ENCODE data around the gene SLC22A23. TPM values are rescaled to one million over a fixed set of nuclear protein-coding genes. Genes with fewer than 3 reads are reported as not detected.

SLC22A23 gene
- polyA plus RNA-seq, 12 donors: 2.3 to 26.1 (median 4.1) TPM; not detected in 1

DNA sequence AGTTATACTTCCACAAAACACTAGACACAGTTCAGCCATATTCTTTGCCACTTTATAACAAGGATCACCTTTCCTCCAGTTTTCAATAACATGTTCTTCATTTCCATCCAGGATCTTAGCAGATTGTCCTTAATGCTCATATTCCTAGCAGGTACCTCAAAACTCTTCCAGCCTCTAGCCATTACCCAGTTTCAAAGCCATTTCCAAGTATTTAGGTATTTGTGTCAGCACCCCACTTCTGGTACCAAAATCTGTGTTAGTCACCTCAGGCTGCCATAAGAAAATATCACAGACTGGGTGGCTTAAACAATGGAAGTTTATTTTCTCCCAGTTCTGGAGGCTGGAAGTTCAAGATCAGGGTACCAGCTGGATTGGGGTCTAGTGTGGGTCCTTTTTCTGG, 23.2 kb upstream of the SLC22A23 start:
- no peak for DNase-seq

DNA sequence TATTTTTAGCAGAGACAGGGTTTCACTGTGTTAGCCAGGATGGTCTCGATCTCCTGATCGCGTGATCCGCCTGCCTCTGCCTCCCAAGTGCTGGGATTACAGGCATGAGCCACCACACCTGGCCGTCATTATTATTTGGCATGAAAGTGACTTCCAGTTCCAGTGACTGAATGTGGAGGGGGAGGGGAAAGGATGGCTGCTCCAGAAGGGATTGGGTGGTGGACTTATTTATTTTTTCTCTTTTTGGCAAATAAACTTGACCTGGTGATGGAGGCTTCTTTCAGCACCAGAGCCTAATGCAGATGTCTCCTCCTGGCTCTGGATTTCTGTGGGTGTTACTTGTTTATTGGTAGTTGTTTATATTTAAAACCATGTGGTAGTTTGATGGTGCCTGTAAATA, 16.9 kb upstream of the SLC22A23 start:
- DNase-seq: no peak

DNA sequence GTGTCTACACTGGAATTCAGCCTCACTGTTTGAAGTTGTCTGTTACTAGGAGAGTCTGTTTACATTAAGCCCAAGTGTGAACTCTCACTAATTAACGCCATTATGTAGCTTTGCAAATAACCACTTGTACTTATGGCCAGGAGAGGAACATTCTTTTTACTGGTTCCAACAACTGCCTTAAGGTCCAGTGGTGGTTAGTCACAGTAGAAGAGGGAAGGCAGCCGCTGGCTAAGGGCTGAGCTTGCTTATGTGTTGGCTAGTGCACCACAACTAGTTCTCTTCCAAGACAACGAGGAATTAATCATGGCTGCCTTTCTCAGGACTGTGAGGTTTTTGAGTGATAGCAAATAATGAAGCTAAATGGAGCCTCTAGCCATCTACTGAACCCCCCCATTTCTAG, 14.9 kb upstream of the SLC22A23 start:
- no peak for DNase-seq

DNA sequence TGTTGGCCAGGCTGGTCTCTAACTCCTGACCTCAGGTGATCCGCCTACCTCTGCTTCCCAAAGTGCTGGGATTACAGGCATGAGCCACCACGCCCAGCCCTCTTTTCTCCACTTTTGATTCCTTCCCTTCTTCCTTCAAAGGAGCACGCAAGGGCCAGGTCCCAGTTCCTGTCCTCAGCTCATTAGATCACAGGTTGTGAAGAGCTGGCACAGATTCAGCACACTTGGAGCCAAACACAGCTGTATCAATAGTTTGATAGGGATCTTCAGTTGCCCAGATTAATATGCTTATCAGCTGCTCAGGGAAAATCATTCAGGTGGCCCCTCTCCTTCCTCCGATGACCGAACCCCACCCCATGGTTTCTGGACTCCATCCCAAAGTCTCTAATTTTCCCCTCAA, 14.4 kb upstream of the SLC22A23 start:
- DNase-seq: no peak

DNA sequence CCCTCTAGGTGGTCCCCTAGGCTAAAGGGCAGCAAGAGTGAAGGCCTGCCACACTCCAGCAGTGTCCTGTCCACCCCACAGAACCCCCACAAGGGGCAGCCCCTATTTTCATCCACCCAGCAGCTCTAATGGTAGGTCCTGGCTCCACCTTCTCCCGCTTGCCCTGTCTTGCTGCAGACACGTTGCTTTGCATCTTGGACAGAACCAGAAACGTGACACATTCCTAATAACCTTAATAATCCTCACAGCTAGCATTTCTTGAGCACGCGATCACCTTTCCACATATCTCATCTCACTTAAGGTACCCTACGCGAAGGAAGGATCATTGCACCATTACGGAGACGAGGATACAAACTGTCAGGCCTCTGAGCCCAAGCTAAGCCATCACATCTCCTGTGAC, 11.7 kb upstream of the SLC22A23 start:
- no peak for DNase-seq

DNA sequence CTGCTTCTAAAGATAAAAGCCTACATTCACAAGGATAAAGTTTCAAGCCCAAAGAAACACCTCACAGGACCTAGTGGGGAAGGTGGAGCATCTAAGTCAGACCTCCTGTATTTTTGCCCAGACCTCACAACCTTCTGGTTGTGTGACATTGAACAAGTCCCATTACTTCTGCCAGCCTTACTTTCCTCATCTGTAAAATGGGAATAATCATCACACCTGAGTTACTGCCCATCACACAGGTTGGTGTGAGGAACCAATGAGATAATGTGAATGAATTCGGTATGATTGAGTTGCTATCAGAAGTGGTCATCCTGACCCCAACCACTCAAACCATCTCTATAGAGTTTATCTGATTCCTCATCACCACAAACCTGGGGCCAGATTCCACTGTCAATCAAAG, 11.1 kb upstream of the SLC22A23 start:
- no peak for DNase-seq

DNA sequence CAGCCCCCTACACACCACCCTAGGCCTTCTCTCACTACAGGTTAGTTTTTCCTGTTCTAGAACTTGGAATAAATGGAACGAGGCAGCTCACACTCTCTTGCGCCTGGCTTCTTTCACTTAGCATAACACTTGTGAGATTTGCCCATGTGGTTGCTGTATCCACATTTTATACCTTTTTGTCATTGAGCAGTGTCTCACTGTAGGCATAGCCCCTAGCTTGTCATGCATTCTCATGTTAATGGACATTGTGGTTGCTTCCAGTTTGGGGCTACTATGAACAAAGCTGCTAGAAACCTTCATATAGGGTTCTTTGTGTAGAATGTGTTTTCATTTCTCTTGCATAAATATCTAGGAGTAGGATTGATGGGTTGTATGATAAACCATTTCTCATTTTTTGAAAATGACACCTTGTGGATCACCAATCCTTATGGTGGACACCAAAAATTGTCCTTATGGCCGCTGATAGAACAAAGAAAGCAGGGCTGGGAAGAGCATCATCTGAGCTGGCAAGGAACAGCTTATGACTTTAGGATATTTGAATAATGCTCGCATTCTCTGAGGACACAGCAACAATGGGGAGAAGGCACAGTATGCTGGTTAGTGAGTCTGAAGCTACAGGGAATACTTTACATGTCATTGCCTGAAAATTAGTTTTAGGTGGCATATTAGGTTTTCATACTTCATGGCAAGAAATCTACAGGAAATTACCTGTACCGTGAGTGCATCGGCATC, 9.8 kb upstream of the SLC22A23 start:
- no peak for DNase-seq

DNA sequence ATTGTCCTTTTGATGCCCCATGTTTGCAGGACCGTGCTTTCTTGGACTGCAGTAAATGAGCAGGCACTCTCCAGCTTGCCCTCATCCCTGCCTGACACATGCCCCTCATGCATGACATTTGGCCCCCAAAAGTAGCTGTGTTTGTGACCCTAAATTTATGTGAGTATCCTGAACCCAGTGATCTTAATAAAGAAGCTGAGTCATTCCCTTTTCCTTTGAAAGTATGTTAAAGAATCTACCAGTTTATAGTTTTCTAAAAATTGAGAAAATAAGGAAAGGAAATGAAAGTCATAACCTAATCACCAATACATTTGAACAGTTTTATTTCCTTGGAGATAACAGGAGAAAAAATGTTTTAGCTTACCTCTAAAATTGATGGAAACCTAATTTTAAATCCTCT, 3.4 kb upstream of the SLC22A23 start:
- no peak for DNase-seq

DNA sequence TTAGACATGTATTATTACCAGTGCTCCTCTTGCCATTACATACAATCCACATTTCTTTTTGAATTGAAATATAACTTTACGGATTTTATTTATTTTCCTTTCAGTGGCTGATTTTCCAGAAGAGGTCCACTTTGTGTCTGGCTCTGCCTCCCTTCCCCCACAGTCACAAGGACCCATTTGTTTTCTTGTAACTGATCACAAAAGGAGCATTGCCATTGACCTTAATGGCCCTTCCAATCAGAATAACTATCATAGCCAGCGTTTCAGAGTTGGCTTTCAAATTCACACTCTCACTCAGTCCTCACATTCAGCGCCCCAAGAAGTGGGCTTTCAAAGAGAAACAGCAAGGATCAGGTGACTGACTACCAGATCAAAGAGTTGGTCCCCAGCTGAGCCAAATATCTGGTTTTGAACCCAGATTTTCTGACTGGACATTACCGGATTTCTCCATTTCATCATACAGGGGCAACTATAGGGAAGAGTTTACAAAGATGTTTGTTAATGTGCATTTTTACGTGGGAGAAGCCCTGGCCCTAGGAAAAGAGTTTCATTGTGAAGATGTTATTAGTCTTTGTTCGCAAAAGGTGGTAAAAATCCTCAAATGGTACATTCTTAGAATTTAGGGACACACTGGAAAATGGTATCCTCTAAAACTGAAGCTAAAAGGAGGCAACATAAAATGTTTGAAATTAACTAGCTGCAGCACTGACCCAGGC, 2.0 kb upstream of the SLC22A23 start:
- DNase-seq: no peak

DNA sequence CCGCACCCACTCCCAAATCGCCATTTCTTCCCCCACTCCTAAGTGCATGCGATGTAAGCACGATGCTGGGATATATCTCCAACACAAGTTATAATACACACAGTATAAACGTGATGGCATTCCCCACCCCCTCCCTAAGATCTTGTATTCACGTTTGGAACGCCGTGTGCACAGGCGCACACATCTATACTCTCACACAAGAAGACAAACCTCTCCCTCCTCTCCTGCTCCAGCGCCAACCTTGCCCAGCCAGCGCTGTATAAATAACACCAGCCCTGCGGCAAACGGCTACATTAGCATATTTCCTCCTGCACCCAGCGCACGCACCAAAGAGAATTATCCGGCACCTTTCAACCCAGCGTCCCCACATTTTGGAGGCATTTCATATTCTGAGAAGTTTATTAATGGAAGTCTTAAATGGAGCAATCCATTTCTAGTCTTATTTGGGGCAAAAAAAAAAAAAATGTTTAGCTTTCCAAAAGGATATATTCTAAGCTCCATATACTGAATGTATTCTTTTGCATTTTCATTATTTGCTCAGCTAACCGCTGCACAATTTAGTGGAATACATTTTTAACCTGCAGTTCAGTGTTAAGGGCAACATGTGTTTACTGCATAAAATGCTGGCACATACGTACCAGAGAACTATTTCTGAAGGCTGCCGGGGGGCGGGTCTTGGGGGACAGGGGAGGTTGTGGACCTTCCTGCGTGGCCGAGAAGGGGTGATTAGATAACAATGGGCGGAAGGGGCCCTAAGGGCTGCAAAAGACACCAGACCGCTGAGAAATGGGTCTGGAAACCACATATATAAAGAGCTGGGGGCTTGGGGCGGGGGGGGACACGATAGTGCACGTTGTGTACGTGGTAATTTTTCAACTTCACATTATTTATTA, 1.1 kb upstream of the SLC22A23 start:
- no peak for DNase-seq

DNA sequence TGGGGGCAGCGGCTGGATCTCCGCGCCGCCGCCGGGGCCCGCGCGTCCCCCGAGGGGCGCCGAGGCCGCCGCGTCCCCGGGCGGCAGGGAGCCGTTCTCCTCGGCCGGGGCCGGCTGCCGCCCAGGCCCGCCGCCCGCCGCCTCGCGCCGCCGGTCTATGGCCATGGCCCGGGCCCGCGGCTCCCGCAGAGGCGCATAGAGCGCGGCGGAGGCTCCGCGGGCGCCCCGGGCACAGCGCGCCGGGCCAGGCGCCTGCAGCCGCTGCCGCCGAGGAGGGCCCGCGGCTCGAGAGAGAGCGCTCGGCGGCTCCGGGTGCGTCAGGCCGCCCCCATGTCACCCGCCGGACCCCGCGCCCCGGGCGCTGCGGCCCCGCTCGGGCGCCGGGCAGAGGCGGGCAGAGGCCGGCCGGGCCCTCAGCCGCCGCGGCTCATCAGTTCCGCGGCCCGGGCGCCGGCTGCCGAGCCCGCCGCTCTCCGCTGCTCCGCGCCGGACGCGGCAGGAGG, 404 bp downstream of the SLC22A23 start:
- DNase-seq: no peak

DNA sequence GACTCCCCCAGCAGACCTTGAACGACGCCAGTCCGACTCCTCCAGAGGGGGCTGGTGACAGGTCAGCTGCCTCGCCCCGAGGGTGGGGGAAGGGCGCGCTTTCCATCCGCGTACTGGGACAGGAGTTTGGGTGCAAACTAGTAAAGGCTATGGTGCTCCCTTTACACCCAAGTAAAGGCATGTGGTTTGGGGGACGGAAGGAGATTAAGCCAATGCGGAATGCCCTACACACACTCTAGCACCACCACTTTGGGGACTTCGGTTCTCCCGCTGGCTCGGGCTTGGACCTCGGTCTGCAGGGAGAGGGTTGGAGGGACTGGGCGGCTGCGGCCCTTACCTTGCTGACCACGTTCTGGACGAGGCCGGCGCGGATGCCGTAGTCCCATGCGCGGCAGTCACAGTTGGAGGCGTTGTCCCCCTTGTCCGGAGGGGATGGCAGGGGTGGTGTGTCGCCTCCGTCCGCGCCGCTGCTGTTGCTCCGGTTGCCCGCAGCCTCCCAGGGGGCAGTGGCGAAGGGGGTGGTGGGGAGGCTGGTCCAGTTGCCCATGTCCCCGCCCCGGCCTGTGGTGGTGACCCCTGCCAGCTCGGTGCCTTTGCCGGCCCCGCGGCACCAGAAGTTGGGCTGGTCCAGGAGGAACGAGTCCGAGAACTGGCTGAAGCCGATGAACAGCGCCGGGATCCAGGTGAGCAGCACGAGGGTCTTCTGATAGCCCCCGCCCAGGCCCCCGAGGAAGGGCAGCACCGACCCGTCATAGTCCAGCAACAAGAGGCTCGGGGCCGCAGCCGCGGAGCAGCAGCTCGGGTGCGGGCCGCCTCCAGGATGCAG, 1.1 kb downstream of the SLC22A23 start:
- DNase-seq: no peak

DNA sequence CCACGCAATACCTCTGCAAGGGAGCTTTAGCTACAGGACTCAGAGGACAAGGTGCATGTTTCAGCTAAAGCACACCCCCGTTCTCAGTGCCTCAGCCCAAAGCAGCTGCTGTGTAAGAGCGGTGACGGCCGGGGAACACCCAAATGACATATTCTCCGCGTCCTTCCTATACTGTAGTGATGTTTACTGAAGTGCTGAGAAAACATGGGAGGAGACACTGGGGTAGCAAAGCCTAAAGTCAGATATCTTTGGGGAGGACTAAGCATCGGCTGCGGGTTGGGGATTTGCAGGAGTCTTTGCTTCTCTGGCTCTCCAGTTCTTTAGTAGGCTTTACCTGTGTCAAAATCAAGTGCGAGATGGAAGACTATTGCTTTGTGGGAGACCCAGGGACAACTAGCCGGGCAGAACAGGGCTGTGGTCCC, 1.7 kb downstream of the SLC22A23 start:
- DNase-seq: no peak

DNA sequence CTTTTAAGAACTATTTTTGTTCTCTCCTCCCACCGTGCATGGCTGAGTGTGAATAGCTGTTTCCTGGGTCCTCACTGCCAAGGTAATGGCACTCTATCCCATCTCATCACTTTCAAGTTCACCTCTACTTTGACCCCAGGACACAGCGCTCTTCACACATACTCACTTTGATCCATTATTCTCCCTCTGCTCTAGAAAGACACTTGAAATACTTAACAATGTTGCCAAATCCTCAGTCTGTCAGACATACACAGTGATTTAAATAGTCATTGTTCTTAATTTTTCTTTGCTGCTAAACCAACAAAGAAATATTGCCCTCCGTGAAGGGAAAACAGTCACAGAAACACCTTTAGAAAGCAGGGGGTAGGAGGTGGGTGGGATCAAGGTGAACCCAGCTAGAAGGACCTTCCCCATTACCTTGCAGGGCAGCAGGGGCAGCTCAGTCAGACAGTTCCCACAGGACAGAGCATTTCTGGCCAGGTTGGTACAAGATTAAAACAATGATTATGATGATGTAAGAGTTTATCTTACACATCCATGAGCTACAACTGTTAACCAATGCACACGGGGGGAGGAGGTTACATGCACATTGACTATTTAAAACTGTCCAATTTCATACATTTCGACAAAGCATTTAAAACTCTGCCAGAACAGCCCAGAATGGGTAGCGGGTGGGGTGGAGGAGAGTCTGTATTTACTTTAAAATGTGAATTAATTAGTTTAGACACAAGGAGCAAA, 2.4 kb downstream of the SLC22A23 start:
- DNase-seq: no peak

DNA sequence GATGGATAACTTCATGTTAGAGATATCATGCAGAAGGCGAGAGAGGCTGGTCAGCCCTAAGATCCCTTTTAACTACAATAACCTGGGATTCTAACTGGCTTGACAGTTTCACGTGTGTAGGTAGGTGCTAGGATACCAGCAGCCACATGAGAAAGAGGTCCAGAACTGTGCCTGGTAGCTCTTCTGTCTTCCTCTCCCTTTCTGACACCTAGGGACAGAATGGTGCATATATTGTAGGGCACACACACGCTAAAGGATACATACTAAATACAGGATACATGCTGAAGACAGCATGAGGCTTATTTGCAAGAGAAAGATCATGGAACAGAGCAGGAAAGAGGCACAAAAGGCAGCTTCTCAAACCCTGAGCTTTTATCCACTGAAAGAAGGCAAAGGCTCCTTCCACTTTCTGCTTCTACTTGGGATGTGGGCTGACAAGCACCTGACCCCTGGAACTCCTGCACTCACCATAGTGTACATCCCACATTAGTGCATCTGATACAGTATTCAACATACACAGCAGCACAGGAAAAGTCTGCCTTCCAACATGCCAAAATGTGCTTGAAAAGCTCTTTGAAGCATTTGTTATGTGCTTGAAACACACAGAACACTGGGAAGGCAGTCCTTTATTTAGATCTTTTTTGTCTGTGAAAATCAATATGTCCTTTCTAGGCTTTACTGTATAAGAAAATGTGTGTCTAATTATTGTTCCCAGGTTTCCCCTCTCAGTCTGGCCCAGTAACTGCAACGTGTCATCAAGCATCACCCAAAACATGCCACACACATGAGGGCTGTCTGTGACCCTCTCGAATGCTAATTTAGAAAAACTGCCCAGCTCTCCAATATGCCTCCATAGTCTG, 3.2 kb downstream of the SLC22A23 start:
- no peak for DNase-seq

DNA sequence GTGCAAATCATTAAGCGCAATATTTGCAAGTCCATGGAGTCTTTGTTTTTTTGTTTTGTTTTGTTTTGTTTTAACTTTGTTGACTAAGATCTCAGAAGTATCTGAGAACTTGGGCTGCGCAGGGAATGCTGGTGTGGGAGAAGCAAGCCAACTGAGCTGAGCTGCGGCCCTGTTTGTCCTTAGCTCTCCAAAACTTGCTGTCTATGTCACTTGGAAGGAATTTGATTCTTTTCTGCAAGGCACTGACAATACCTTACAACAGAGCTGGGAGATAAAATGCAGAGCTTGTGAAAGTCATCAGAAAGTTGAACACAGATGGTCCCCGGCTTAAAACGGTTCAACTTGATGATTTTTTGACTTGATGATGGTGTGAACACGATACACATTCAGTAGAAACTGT, 5.4 kb downstream of the SLC22A23 start:
- DNase-seq: no peak

DNA sequence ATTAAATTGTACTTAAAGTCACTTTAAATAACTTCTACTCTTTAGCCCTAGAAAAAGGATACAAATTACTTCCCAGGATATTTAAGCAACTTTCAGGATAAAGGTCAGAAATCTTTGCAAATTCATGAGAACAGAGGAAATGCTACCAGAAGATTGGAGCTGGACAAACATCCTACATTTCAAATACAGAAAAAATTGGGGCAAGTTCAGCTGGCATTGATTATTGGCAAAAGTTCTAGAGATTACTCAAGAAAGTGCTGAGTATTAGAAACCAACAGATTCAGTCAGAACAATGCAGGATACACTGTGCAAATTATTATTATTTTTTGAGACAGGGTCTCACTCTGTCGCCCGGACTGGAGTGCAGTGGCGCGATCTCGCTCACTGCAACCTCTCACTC, 6.0 kb downstream of the SLC22A23 start:
- no peak for DNase-seq

DNA sequence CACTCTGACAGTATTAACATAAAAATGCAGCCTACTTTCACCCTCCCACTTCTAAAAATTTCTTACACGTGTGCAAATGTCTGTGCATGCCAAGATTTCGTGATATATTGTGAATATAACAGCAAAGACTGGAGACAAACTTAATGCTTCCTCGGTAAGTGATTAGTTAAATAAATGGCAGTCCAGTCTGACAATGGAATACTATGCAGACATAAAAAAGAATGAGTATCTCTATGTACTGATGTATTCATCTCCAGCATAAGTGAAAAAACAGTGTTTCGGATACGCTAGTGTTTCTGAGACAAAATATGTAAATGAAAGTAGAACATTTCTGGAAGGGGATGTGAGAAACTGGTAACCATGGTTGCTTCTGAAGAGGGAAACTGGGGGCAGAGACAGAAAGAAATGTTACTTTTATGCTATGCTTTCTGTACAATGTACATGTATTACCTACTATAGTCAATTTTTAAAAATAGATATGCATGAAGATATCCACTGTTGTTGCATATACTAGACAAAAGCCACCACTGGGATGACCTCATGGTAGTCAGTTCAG, 7.0 kb downstream of the SLC22A23 start:
- DNase-seq: no peak

DNA sequence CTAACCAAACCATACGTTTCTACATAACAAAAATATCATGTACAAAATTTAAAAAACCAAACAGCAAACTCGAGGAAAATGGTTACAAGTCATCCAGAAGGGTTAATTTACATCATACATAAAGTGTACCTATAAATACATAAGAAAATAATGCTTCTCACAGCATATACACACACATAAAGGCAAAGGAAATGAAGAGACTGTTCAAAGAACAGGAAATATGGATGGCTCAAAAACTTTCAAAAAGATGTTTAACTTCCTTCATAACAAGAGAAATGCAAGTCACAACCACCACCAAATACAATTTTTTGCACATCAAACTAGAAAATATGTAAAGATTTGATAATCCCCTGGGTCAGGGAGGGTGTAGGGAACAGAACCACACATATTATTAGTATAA, 7.5 kb downstream of the SLC22A23 start:
- DNase-seq: no peak

Data from muscle of arm (tissue), 12 donors.